ENCODE results near the gene ZNF695.
"Not testable (repeated sequence)": the region's sequence is repeated elsewhere in the genome, so short reads cannot be mapped to it uniquely, and the experiment has no call there.

The ZNF695 gene

DNA sequence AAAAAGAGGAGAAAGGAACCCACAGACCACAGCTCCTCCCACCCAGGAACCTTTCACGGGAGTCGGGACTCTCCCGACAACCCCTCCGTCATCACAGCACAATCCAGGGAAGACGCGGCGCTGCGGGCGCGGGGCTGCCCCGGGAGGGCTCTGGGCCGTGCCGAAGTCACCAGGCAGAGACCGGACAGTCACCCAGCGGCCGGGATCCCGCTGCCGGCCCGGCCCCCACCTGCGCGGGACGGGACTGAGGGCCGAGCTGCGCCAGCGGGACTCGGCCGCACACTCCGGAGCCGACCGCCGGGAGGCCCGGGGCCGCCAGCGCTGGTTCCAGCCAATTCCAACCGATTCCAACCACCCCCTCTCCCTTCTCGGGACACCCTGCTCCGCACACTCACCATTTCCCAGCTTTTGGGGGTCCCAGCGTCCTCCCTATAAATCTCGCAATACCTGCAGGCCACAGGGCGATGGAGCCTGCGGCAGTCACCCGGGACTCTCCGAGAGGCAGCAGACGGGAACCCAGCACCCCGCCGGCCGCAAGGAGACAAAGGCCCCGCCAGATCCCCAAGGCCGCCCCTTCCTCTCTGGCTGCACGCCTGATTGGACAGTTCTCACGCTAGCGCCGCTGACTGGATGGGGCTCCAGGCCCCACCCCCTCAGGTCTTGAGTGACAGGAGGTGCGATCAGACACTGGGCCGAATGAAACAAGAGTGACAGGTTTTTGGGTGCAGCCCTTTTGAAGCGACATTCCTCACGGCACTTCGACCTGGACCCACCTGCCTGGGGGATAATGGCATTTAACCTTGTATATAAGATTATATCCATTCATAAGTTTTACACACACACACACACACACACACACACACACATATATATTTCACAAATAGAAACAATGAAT lies at the start of gene ZNF695:
TSS of gene ZNF695 (minus strand) at position 547 of the 895 bp plus-strand sequence. CDS start at position 398, 149 bp downstream.
- peak; percentile 77 for DNase-seq

DNA sequence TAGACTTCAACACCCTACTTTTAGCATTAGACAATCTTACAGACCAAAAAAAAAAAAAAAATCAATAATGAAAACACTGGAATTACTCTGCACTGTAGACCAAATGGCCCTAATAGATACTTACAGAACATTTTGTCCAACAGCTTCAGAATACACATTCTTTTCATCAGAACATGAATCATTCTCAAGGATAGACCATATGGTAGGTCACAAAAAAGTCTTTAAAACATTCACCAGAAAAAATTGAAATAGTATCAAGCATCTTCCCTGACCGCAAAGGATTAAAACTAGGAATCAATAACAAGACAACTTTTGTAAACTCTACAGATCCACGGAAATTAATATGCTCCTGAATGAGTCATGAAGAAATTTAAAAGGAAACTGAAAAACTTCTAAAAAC lies 48.2 kb upstream of the ZNF695 start:
- DNase-seq, result no peak

DNA sequence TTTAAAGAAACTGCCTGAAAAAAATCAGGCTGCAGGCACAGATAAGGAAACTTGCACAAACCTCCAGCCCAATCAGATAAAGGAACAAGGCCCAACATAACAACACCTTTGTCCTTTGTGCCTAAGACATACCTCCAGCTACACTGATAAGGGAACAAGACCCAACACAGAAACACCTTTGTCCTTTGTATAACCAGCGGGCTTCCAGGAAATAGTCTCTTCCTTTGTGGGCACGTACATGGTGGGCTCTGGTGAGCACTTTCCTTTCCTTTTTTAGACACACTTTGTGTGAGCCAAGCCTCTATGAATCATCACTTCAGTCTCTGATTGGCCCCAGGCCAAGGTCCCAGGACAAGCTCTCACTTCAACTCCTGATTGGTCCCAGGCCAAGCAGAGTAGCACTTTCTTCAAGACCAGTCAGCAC lies 47.1 kb upstream of the ZNF695 start:
- DNase-seq, result no peak

DNA sequence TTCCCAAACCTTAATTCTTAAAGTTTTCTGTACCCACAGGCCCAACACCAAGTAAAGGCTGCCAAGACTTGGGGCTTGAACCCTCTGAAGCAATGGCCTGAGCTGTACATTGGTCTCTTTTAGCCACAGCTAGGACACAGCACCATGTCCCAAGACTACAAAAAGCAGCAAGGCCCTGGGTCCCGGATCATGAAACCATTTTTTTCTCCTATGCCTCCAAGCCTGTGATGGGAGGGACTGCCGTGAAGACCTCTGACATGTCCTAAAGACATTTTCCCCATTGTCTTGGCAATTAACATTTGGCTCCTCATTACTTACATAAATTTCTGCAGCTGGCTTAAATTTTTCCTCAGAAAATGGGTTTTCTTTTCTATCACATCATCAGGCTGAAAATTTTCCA lies 39.8 kb upstream of the ZNF695 start:
- no peak for DNase-seq

DNA sequence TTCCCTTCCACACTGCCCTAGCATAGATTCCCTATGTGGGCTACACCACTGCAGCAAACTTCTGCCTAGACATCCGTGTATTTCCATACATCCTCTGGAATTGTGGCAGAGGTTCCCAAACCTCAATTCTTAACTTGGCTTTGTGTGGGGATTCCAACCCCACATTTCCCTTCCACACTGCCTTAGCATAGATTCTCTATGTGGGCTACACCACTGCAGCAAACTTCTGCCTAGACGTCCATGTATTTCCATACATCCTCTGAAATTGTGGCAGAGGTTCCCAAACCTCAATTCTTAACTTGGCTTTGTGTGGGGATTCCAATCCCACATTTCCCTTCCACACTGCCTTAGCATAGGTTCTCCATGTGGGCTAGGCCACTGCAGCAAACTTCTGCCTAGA lies 39.4 kb upstream of the ZNF695 start:
- no peak for DNase-seq

DNA sequence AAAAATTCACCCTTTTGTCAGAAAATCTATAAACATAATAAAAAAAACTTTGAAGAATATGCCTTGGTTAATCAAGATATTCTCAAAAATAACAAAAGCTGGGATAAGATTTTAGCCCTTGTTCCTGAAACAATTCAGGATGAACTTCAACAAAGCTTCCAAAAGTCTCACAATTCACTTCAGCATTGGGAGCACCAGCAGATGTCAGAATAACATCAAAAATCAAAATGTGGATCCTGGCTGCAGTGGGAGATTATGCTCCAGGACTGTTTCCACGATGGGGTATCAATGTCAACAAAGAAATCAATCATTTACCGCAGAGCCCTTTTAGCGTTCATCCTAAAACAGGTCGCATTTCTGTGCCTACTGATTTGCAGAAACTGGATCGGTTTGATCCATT lies 35.5 kb upstream of the ZNF695 start:
- DNase-seq, result no peak

DNA sequence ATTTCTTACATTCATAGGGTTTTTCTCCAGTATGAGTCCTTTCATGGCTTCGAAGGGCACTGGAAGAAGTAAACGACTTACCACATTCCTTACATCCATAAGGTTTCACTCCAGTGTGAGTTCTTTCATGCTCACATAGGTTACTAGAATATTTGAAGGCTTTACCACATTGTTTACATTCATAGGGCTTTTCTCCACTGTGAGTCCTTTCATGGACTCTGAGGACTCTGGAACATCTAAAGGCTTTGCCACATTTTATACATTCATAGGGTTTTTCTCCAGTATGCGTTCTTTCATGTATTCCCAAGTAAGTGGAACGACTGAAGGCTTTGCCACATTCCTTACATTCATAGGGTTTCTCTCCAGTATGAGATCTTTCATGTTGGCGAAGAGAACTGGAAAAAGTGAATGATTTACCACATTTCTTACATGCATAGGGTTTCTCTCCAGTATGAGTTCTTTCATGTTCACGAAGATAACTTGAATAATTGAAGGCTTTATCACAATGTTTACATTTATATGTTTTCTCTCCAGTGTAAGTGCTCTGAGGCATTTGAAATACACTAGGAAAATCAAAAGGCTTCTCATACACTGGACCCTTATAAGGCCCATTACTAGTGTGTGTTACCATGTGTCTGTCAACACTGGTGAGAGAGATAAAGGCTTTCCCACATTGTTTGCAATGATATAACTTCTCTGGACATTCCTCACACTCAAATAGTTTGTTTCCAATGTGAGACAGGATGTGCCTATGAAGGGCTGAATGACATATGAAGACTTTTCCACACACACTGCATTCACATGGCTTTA lies 29.9 kb upstream of the ZNF695 start:
- DNase-seq, result no peak

DNA sequence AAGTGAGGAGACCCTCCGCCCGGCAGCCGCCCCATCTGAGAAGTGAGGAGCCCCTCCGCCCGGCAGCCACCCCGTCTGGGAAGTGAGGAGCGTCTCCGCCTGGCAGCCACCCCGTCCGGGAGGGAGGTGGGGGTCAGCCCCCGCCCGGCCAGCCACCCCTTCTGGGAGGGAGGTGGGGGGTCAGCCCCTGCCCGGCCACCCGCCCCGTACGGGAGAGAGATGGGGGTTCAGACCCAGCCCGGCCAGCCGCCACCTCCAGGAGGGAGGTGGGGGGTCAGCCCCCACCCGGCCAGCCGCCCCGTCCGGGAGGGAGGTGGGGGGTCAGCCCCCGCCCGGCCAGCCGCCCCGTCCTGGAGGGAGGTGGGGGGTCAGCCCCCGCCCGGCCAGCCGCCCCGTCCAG lies 24.4 kb upstream of the ZNF695 start:
- not testable (repeated sequence) for DNase-seq

DNA sequence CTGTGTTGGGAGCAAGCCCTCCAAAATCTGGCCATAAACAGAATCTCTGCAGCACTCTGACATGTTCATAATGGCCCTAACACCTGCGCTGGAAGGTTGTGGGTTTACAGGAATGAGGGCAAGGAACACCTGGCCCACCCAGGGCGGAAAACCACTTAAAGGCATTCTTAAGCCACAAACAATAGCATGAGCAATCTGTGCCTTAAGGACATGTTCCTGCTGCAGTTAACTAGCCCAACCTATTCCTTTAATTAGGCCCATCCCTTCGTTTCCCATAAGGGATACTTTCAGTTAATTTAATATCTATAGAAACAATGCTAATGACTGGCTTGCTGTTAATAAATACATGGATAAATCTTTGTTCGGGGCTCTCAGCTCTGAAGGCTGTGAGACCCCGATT lies 16.8 kb upstream of the ZNF695 start:
- not testable (repeated sequence) for DNase-seq

DNA sequence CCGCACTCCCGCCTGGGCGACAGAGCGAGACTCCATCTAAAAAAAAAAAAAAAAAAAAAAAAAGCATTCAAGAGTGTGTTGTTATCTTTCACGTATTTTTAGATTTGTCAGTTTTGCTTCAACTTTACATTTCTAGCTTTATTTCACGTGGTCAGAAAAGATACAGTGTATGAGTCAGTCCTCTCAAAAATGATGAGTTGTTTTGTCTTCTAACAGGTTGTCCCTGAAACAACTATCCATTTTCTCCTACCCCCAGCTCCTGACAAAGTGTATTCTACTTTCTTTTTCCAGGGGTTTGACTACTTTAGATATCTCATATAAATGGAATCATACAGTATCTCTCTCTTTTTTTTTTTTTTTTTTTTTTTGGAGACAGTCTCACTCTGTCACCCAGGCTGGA lies 5.5 kb upstream of the ZNF695 start:
- DNase-seq, result no peak

DNA sequence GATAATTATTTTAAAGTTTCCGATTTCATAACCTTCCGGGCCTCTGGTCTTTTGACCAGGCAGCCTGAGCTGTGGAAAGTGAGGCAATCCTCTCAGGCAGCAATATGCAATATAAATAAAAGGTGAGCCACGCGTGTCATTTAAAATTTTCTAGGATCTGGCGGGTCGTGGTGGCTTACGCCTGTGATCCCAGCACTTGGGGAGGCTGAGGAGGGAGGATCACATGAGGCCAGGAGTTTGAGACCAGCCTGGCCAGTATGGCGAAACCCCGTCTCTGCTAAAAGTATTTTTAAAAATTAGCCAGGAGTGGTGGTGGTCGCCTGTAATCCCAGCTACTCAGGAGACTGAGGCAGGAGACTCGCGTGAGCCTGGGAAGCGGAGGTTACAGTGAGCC lies 546 bp upstream of the ZNF695 start:
- no peak for DNase-seq

DNA sequence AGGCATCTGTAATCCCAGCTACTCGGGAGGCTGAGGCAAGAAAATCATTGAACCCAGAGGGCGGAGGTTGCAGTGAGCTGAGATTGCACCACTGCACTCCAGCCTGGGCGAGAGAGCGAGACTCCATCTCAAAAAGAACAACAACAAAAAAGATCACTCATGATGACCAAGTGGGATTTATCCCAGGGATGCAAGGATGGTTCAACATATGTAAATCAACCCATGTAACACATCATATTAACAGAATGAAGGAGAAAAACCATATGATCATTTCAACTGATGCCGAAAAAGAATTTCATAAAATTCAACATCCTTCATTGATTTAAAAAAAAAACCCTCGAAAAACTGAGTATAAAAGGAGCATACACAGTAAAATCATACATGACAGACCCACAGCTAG lies 3.8 kb downstream of the ZNF695 start:
- DNase-seq, result not testable (repeated sequence)

DNA sequence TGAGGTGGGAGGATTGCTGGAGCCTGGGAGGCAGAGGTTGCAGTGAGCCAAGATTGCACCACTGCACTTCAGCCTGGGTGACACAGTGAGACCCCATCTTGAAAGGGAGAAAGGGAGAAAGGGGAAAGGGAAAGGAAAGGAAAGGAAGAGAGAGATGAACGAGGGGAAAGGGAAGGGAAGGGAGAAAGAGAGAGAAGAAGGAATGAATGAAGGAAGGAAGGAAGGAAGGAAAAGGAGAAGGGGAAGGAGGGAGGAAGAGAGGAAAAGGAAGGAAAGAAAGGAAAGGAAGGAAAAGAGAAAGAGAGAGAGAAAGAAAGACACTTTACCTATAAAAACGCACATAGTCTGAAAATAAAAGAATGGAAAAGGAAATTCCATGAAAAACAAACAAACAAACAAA lies 18.0 kb downstream of the ZNF695 start:
- DNase-seq, result no peak

DNA sequence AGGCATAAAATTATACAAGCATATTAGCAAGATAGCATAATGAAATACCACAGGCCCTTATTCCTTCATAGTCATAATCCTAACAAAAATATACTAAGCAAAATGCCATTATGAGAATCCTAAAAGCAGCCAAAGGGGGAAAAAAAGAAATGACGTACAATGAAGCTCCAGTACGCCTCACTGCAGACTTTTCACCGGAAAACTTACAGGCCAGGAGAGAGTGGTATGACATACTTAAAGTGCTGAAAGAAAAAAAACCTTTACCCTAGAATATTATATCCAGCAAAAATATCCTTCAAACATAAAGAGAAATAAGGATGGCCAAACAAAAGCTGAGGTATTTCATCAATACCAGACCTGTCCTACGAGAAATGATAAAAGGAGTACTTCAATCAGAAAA lies 19.5 kb downstream of the ZNF695 start:
- DNase-seq, result no peak

DNA sequence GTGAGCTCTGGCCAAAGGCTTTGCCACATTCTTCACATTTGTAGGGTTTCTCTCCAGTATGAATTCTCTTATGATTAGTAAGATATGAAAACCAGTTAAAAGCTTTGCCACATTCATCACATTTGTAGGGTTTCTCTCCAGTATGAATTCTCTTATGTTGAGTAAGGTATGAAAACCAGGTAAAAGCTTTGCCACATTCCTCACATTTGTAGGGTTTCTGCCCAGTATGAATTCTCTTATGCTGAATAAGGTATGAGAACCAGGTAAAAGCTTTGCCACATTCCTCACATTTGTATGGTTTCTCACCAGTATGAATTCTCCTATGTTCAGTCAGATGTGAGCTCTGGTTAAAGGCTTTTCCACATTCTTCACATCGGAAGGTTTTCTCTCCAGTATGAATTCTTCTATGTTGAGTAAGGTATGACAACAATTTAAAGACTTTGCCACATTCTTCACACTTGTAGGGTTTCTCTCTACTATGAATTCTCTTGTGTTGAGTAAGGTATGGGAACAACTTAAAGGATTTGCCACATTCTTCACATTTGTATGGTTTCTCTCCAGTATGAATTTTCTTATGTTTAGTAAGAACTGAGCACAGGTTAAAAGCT lies 20.7 kb downstream of the ZNF695 start:
- no peak for DNase-seq

DNA sequence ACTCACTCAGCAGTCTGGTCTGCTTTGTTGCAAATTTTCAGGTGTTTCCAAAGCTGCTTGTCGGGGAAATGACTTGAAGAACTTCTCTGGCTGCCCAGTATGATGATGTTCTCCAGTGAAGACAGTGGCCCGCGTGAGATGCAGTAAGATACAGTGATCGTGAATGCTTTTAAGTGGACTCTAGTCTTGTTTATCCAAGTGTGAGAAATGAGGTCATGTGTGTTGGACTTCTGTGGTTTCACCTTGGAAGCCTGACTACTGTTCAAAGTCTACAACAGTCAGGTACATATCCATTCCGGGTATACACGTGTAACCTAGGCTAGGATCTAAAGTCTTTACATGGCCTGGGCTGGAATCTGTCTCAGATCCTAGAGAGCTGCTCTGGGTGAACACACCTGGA lies 29.1 kb downstream of the ZNF695 start:
- DNase-seq, result no peak

DNA sequence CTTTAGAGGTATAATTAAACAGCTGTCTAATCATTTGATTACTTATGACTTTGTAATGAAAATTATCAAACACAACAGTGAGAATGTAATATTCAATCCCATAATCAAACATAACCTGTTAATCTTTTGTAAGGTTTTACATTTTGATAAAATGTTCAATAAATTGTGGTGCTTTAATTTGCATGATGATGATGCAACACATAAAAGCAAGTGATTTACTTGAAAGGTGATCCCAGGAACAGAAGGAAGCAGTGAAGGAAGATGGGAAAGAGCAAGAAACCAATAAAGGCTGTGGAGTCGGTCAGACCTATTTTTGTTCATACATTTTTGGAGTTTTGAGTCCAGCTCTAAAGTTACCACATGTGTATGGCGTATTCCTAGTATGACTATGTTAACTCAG lies 29.6 kb downstream of the ZNF695 start:
- DNase-seq, result no peak

DNA sequence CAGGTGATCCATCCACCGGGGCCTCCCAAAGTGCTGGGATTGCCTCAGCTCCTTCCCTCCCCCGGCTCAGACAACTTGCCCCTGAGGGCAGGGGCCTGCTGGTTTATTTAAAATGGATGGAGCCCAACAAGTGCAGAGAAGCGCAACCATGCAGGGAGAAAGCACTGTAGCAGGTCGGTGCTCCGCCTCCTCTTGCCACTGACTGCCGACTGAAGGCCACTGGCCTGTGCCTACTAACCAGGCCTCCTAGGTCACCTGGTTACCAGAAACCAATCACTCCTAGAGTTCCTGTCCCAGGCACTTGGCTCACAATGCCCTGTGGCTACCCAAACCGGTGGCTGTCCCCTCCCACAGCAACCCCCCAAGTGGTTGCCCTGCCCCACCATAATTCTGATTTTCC lies 35.9 kb downstream of the ZNF695 start:
- DNase-seq, result no peak

DNA sequence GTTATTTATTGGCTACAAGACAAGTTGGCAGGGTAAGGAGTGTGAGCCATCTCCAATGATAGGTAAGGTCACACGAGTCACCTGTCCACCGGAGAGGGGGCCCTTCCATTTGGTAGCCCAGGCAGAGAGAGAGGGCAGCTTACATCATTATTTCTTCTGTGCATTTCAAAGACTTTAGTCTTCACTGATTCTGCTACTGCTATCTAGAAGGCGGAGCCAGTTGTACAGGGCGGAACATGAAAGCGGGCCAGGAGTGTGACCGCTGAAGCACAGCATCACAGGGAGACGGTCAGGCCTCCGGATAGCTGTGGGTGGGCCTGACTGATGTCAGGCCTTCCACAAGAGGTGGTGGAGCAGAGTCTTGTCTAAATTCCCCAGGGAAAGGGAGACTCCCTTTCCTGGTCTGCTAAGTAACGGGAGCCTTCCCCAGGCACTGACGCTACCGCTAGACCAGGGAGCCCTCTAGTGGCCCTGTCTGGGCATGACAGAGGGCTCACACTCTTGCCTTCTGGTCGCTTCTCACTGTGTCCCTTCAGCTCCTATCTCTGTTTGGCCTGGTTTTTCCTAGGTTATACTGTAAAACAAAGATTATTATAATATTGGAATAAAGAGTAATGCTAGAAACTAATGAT lies 36.7 kb downstream of the ZNF695 start:
- DNase-seq, result peak; percentile 59

DNA sequence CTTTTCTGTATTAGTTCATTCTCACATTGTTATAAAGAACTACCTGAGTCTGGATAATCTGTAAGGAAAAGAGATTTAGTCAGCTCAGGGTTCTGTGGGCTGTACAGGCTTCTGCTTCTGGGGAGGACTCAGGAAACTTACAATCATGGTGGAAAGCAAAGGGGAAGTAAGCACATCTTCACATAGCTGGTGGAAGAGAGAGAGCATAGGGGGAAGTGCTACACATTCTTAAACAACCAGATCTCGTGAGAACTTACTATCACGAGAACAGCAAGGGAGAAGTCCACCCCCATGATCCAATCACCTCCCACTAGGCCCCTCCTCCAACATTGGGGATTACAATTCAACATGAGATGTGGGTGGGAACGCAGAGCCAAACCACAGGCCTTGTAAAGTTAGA lies 38.2 kb downstream of the ZNF695 start:
- no peak for DNase-seq

DNA sequence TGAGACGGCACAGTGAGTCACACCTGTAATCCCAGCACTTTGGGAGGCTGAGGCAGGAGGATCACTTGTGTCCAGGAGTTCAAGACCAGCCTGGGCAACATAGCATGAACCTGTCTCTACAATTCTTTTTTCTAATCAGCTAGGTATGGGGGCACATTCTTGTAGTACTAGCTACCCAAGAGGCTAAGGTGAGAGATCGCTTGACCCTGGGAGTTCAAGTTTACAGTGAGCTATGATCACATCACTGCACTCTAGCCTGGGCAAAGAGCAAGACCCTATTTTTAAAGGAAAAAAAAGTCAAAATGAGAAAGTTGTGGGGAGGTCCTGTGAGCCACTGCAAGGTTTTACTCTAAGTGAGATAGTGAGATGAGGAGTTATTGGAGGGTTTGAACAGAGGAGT lies 41.4 kb downstream of the ZNF695 start:
- no peak for DNase-seq

DNA sequence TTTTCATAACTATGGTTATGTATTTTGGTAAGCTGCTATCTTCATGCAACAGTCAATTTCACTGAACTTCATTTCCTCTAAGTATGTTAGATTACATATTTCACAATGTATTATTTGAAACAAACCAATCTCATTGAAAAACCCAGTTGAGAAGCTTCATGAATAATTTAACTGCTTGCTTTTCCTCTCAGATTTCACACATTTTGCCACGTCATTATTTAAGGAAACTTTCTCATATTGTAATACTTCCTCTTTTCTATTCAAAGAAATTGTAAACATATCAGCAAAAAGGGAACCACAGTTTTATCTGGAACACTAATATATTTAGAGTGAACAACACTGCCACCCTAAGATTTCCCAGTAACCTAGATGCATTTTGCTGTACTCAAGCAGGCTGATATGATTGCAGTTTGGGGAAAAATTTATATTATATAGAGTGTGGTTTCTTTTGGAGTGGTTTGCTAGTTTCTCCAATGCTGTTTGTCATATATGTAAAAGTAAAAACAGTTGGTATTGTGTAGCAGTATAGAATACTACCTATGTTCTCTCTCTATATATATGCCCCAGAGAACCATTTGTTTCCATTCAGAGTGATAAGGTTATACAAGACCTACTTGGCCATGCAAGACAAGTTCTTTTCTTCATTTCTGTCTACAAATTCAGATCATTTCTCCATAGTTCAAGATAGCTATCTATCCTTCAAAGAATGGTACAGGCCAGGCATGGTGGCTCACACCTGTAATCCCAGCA lies 47.7 kb downstream of the ZNF695 start:
- no peak for DNase-seq
